OCI-M1 (cell line): ENCODE measurements around the gene C10orf95.
A peak's percentile ranks its signal among the peaks of the same experiment; 100 is the strongest.
"Not testable (repeated sequence)": the region's sequence is repeated elsewhere in the genome, so short reads cannot be mapped to it uniquely, and the experiment has no call there.

Source experiments
- DNase-seq: peaks from one replicate; lab custom pipeline; 2025; lab: John Stamatoyannopoulos, UW

The C10orf95 gene, protein sequence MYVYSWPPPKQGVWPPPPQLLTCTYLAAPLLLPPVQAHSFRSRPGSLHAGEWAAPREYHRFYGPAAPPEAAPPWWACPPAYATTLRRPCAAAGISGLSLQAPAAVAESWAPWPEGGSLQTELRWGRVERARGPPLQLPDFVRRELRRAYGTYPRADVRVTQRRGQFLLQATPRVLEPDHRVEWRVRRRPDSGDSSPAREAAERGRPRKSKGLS

DNA sequence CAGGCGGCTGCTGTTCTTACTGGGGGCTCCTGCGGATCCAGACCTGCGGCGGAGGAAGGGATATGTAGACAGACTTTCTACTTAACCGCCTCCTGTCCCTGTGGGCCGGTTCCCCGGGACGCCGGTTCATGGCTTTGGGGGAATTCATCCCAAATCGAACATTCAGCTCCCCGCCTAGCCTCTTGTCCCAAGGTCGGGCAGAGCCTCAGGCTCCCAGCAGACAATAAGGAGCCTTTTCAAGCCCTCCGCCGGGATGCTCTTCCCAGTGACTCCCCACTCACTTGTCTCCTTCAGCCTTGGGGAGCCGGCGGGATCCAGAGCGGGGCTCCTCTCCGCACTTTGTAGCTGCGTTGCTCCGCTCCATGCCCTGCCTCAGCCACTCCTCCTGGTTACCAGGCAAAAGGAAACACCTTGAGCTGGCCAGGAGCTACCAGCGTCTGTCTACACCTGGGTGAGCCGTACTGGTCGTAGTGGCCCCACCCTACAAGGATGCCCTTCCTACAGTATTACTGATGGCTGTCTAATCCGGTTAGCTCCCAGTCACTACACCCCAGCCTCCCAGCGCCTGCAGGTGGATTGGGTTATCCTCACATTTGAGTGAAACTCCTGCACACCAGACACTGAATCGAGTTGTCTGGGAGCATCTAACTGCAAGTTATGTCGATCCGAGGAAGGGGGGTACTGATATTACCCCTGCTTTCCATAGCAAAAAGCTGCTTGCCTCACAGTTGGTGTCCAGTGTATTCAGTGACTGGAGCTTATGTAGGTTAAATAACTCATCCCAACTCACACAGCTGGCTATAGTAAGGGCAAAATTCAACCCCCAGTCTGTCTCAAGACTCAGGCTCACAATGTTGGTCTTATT, at the start of gene C10orf95:
C10orf95 (minus strand) TSS at position 439 of the 865 bp plus-strand sequence. CDS start 450 bp downstream, outside the sequence.
- no peak for DNase-seq

DNA sequence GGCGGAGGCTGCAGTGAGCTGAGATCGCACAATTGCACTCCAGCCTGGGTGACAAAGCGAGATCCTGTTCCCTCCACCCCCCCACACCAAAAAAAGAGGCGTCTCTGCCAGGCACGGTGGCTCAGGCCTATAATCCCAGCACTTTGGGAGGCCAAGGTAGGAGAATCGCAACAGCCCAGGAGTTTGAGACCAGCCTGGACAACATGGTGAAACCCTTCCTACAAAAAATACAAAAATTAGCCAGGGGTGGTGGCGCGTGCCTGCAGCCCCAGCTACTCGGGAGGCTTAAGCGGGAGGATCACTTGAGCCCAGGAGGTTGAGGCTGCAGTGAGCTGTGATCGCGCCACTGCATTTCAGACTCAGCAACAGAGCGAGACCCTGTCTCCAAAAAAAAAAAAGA, 49.3 kb upstream of the C10orf95 start:
- not testable (repeated sequence) for DNase-seq

DNA sequence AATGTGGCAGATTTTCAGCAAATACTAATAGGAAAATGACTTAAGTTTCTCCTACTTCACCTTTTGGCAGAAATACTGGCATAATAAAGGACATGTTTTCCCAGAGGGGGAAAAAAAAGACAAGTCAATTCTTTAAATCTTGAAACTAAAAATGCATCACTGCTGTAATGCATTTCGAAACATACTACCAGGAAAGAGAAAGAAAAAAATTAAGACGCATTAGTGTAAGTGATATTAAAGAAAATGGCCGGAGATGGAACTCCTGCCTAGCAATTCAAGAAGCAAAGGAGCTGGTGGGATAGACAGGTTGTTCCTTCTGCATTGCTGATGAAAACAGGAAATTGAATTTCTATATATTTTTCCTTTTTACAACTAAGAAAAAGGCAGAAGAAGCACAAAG, 48.0 kb upstream of the C10orf95 start:
- no peak for DNase-seq

DNA sequence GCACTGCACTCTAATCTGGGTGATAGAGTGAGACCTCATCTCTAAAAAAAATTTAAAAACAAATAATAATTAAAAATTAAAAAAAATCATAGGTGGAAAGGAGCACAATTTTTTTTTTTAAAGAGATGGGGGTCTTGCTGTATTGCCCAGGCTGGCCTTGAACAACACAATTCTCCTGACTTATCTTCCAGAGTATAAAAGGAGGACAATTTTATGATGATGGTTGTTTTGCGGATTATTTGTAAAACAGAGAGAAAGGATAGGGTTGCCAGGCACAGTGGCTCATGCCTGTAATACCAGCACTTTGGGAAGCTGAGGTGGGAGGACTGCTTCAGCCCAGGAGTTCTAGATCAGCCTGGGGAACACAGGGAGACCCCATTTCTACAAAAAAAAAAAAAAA, 46.2 kb upstream of the C10orf95 start:
- no peak for DNase-seq

DNA sequence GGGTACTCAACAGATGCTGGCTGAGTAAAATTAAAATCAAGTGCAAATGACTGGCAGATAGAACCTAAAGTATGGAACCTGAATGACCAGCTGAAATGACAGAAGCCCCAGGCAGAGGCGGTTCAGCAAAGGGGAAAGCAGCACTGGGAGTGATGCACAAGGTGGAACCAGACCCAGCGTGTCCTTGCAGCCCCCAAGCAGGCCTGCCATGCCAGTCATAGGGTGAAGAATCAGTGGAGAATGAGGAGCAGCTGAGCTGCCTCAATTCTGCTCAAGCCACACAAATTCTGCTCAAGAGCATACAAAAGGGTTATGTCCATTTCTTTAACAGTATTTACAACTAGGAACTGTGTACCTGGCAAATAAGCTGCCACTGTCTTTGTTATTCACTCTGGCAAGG, 42.4 kb upstream of the C10orf95 start:
- no peak for DNase-seq

DNA sequence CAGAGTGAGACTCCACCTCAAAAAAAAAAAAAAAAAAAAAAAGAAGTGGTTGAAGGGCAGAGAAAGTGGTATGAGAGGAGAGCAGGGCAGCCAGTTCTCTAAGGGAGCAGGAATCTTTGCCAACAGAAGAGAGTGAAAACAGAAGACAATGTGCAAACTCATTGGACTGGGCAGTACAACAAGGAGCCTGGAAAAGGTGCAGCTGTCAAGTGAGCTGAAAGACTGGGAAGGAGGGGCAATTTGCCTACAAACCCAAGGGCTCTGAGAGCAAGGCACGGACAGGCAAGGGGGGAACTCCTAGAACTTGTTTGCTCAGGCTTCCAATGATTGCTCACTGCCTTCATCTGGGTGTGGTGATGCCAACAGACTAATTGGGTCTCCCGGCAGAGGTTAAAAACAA, 41.6 kb upstream of the C10orf95 start:
- no peak for DNase-seq

DNA sequence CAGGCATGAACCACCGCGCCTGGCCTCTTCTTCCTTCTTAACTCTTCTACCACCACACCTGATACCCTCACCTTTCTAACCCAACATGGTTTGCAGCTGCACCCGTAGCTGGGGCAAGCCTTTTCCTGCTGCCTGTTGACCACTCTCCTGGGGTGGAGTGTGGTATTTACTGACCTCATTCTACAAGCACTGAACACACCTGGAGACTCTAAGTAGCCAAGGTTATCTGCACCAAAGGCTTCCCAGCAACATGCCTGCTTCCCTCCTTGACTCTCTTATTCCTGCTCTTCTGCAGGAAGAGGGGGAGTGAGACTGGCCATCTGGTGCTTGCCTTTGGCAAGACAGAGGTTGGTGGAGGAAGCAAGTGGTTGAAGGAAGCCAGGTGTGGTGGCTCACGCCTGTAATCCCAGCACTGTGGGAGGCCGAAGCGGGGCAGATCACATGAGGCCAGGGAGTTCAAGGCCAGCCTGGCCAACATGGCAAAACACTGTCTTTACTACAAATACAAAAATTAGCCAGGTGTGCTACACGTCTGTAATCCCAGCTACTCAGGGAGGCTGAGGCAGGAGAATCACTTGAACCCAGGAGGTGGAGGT, 41.1 kb upstream of the C10orf95 start:
- DNase-seq, result no peak

DNA sequence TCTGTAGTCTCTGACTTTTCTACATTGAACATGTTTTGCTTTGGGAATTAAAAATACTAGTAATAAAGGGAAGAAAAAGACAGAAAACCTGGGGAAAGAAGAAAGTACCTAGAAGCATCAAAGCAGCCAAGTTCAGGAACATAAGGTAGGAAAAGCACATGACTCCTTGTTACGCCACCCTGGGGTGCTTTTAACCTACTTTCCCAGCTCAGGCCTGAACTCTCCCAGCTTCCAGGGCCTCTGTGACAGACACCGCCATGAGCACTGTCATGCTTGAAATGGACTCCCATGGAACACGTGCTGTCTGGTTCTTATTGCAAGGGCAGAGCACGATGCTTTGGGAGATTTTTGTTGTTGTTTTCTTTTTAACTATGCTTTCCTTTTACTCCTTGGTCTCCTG, 39.8 kb upstream of the C10orf95 start:
- DNase-seq, result no peak

DNA sequence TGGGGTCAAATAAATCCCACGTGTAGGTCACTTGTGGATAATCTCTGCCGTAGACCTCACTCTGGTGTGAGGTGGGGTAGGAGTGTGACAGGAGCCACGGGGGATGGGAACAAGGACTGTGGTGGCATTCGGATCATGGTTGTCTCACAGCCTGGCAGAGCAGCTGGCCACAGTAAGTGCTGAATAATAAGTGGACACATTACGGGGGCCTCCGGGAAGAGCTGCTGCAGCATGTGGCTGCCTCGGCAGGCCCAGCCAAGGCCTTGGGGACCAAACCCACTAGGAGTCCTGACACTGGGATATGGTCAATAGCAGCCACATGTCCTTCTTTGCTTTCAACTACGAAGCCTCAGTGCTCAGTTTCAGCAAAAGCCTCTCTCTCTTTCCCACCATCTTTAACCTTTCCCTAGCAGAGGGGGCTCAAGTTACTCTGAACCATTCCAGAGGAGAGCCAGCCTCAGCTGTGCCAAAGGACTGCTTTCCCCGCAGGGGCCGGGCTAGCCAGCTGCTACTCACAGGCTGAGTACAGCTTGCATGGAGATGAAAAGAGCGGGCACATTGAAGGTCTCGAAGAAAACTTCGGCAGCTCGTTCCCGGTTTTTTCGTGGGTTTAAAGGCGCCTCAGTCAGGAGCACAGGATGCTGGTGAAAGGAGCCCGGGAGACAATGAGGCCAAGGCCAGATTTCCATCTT, 33.9 kb upstream of the C10orf95 start:
- no peak for DNase-seq

DNA sequence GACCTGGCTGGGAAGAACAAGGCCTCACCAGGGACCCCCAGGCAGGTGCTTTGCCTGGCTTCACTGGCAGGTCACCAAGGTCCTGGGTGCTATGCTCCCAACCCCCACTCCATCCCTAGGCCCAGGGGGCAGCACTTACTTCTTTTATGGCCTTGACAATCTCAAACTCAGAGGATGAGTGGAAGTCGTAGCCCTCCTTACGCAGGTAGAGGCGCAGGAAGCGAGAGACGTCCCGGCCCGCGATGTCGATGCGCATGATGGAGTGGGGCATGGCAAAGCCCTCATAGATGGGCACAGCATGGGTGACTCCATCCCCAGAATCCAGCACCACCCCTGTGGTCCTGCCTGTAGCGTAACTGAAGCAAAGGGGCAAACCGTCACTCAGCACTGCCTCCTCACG, 32.7 kb upstream of the C10orf95 start:
- no peak for DNase-seq

DNA sequence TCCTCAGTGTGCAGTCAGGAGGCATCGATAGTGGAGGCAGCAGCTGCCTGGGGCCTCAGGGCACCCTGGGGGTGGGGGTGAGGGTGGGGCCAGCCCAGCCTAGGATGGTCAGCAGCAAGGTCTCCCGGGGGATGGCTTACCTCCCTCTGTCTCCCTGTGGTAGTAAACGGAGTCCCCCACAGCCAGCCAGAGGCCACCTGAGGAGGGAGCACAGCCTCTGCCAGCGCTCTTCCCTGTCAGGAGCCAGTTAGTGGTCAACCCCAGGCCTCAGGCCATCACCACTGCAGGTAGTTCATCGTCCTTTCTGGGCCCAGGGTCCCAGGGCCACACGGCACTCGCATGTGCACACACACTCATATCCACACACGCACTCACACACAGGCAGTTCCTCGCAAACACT, 29.1 kb upstream of the C10orf95 start:
- no peak for DNase-seq

DNA sequence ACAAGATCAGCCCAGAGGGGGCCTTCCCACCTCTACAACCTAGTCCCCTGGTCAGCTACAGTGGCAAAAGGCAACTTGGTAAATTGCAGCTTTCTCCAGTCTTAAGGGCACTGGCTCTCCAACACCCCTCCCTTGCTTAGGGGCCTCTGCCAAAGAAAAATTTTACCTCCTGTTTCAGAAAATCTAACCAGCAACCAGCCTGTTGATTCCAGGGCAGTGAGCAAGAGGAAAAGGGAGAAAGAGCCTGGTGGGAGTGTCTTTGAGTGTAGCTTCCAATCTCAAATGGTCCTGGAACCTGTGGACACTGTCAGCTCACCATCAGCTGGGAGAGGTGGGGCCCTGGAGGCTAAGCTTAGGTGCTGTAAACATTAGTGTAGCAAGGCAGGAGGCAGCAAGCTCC, 28.3 kb upstream of the C10orf95 start:
- no peak for DNase-seq

DNA sequence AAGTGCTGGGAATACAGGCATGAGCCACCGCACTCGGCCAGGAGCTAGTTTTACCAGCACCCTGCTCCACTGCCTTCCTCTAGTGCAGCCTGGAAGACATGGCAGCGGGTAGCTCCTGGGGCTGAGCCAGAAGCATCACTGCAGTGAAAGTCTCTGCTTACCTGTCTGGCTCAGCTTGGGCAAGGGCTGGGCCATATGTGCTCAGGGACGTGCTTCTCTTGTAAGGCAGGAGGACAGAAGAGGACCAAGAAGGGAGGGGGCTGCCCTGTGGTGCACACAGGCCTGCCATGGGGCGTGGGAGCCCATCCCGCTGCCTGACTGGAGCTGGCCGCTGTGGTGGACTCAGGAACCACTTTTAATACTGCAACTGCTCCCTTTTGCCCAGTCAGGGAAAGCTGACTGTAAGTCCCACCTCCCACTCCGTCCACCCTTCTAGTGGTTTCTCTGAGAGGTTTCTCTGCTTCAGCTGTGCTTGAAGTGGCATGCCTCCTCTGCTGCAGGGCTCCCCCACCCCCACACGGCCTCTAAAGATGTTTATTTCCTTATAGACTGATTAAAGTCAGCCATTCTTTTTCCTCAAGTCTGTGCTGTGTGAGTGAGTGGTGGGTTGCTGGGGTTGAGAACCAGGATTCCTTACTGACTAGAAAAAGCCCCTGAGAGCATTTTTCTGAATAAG, 25.3 kb upstream of the C10orf95 start:
- DNase-seq, result no peak

DNA sequence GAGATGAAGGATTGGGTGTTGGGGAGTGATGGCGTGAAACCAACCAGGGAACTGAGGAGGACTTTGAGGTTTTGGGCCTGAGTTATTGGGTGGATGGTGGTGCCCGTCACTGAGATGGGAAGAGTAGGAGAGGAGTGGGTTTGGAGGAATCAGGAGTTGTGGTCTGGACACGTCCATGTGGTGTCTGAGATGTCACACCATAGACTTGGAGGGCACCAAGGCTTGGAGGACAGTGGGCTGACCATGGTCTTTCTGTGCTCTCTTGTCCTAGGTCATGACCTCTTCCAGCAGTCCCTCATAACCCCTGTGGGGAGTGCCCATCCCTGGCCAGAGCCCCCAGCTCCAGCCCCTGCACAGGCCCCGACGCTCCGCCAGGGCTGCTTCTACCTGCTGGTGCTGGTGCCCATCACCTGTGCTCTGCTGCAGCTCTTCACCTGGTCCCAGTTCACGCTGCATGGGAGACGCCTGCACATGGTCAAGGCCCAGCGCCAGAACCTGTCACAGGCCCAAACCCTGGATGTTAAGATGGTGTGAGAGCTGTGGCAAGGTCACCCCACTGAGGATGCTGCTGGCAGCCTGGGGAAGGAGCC, 24.2 kb upstream of the C10orf95 start:
- DNase-seq, result no peak

DNA sequence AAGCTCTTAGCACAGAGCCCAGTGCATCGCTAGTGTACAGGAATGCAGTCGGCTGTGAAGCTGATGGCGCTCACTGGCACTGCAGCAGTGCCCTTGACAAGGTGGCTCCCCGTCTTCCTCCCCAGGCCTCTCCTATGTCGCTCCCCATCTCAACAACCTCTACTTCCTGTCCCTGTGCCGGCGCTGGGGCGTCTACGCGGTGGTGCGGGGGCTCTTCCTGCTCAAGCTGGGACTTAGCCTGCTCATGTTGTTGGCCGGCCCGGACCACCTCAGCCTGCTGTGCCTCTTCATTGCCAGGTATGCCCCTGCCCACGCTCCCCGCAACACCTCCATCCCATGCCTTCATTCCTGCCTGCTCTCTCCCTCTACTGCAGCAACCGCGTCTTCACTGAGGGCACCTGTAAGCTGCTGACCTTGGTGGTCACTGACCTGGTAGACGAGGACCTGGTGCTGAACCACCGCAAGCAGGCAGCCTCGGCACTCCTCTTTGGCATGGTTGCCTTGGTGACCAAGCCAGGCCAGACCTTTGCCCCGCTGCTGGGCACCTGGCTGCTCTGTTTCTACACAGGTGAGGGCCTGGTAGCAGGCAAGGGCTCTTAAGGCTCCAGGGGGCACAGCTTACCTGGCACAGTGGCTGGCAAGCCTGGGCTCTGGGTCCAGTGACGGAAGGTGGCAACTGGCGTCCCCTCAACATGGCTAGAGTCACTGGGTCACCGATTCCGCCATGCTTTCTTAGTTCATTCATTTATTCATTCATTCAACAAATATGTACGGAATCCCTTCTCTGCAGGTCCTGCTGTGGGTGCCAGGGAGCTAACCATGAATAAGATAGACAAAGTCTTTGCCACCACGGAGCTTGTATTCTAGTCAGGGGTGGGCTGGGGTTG, 22.3 kb upstream of the C10orf95 start:
- no peak for DNase-seq

DNA sequence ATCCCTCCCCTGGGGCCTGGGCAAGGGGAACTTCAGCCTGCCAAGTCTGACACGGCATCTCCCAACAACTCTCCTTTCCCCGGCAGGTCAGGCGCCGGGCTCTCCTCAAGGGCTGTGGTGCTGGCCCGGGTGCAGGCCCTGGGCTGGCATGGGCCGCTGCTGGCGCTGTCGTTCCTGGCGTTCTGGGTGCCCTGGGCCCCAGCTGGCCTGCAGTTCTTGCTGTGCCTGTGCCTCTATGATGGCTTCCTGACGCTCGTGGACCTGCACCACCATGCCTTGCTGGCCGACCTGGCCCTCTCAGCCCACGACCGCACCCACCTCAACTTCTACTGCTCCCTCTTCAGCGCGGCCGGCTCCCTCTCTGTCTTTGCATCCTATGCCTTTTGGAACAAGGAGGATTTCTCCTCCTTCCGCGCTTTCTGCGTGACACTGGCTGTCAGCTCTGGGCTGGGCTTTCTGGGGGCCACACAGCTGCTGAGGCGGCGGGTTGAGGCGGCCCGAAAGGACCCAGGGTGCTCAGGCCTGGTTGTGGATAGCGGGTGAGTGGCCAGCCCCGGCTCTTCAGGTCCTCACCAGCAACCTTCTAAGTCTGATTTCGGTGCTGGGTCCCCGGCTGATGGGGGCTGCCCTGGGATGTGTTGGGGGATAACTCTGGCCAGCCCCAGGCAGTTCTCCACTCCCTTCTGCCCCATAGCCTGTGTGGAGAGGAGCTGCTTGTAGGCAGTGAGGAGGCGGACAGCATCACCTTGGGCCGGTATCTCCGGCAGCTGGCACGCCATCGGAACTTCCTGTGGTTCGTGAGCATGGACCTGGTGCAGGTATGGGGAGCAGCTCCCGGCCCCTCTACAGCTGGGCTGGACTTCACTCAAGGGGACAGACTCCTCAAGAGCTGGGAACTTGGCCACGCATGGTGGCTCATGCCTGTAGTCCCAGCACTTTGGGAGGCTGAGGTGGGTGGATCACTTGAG, 19.5 kb upstream of the C10orf95 start:
- DNase-seq, result no peak

DNA sequence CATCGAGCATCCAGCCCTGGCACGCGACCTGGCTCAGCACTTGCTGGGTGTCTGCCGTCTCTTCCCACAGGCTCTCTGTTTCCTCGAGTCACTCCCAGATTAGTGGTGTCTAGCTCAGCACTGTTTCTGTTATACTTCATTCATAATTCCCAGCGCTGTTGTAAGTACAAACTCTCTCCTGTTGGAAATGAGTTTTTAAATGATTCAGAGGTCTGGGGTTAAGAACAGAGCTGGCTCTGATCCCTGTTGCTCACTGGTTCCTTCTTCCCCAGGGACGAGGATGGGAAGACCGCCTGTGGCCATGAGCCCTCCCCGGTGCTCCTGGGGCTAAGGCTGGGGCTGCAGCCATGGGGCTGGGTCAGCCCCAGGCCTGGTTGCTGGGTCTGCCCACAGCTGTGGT, 17.3 kb upstream of the C10orf95 start:
- no peak for DNase-seq

DNA sequence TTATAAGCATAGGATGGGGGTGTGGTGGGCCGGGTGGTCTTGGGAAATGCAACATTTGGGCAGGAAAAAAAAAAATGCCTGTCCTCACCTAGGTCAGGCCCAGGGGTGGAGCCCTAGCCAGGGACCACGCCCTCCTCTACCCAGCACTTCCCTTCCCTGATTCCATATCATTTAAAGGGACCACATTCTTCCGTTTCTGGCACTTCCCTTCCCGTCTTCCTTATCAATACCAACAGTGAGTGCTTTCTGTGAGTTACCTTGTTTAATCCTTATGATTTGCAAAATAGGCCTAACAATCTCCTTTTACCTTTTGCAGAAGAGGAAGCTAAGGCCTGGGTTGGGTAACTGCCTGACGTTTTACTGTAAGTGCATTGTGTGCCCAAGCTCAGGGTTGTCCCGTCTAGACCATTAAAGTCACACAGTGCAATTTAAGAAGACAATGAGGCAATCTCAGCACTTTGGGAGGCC, 16.7 kb upstream of the C10orf95 start:
- DNase-seq, result peak; percentile 87

DNA sequence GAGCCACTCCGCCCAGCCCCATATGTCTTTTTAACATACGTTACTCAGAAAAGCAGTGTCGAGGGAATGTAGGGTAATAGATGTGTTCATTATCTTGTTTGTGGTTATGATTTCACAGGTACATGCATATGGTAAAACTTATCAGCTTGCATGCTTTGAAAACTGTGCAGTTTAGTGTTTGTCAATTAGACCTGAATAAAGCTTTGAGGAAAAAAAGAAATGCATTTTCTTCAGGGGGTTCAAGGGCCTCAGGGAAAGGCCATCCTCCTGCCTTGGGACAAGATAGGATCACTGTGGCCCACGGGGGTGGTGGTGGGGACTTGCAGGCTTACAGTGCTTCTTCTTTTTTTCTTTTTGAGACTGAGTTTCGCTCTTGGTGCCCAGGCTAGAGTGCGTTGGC, 16.0 kb upstream of the C10orf95 start:
- no peak for DNase-seq
